ENCODE measurements around the gene PCYT1A. TPM values are rescaled to one million over a fixed set of nuclear protein-coding genes. Genes with fewer than 3 reads are reported as not detected.
A peak's percentile ranks its signal among the peaks of the same experiment; 100 is the strongest.

The PCYT1A gene
- total RNA-seq, 1 experiment from 2014 or later = 28.5 TPM

GRCh38 chr3:196287440-196288140 is at the start of gene PCYT1A (continued):
- TF ChIP-seq USF1 (CRISPR knock-in tag; IDR thresholded peaks at IDR 0.05) = peak; percentile 52; the same call in 1 of the 2 replicates
- TF ChIP-seq, protein P1, sequence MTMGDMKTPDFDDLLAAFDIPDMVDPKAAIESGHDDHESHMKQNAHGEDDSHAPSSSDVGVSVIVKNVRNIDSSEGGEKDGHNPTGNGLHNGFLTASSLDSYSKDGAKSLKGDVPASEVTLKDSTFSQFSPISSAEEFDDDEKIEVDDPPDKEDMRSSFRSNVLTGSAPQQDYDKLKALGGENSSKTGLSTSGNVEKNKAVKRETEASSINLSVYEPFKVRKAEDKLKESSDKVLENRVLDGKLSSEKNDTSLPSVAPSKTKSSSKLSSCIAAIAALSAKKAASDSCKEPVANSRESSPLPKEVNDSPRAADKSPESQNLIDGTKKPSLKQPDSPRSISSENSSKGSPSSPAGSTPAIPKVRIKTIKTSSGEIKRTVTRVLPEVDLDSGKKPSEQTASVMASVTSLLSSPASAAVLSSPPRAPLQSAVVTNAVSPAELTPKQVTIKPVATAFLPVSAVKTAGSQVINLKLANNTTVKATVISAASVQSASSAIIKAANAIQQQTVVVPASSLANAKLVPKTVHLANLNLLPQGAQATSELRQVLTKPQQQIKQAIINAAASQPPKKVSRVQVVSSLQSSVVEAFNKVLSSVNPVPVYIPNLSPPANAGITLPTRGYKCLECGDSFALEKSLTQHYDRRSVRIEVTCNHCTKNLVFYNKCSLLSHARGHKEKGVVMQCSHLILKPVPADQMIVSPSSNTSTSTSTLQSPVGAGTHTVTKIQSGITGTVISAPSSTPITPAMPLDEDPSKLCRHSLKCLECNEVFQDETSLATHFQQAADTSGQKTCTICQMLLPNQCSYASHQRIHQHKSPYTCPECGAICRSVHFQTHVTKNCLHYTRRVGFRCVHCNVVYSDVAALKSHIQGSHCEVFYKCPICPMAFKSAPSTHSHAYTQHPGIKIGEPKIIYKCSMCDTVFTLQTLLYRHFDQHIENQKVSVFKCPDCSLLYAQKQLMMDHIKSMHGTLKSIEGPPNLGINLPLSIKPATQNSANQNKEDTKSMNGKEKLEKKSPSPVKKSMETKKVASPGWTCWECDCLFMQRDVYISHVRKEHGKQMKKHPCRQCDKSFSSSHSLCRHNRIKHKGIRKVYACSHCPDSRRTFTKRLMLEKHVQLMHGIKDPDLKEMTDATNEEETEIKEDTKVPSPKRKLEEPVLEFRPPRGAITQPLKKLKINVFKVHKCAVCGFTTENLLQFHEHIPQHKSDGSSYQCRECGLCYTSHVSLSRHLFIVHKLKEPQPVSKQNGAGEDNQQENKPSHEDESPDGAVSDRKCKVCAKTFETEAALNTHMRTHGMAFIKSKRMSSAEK (CRISPR knock-in tag; IDR thresholded peaks at IDR 0.05; ENCODE audit: borderline replicate concordance) = no peak
- TF ChIP-seq ZNF138 (CRISPR knock-in tag; conservative IDR thresholded peaks at IDR 0.05) = no peak
- TF ChIP-seq, protein P2, sequence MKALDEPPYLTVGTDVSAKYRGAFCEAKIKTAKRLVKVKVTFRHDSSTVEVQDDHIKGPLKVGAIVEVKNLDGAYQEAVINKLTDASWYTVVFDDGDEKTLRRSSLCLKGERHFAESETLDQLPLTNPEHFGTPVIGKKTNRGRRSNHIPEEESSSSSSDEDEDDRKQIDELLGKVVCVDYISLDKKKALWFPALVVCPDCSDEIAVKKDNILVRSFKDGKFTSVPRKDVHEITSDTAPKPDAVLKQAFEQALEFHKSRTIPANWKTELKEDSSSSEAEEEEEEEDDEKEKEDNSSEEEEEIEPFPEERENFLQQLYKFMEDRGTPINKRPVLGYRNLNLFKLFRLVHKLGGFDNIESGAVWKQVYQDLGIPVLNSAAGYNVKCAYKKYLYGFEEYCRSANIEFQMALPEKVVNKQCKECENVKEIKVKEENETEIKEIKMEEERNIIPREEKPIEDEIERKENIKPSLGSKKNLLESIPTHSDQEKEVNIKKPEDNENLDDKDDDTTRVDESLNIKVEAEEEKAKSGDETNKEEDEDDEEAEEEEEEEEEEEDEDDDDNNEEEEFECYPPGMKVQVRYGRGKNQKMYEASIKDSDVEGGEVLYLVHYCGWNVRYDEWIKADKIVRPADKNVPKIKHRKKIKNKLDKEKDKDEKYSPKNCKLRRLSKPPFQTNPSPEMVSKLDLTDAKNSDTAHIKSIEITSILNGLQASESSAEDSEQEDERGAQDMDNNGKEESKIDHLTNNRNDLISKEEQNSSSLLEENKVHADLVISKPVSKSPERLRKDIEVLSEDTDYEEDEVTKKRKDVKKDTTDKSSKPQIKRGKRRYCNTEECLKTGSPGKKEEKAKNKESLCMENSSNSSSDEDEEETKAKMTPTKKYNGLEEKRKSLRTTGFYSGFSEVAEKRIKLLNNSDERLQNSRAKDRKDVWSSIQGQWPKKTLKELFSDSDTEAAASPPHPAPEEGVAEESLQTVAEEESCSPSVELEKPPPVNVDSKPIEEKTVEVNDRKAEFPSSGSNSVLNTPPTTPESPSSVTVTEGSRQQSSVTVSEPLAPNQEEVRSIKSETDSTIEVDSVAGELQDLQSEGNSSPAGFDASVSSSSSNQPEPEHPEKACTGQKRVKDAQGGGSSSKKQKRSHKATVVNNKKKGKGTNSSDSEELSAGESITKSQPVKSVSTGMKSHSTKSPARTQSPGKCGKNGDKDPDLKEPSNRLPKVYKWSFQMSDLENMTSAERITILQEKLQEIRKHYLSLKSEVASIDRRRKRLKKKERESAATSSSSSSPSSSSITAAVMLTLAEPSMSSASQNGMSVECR (CRISPR knock-in tag; IDR thresholded peaks at IDR 0.05; ENCODE audit: borderline replicate concordance) = no peak; the same call in none of the 2 replicates
- TF ChIP-seq ZNF263 (CRISPR knock-in tag; IDR thresholded peaks at IDR 0.05; ENCODE audit: low read depth) = no peak
- peak; percentile 64; the same call in 1 of the 2 replicates for TF ChIP-seq MYBL2 (CRISPR knock-in tag; IDR thresholded peaks at IDR 0.05)
- TF ChIP-seq, protein P3, sequence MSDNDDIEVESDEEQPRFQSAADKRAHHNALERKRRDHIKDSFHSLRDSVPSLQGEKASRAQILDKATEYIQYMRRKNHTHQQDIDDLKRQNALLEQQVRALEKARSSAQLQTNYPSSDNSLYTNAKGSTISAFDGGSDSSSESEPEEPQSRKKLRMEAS (CRISPR knock-in tag; IDR thresholded peaks at IDR 0.05) = peak; percentile 51
- 0 out of 2 replicates have a peak, but pooled peaks have one; percentile 31 for TF ChIP-seq SMAD4 (CRISPR knock-in tag; IDR thresholded peaks at IDR 0.05)
- no peak for TF ChIP-seq ERG (CRISPR knock-in tag; IDR thresholded peaks at IDR 0.05)
- no peak for TF ChIP-seq ZNF396 (CRISPR knock-in tag; IDR thresholded peaks at IDR 0.05; ENCODE audit: borderline replicate concordance)
- no peak for TF ChIP-seq AR (CRISPR knock-in tag; IDR thresholded peaks at IDR 0.05)
- TF ChIP-seq, protein P4, sequence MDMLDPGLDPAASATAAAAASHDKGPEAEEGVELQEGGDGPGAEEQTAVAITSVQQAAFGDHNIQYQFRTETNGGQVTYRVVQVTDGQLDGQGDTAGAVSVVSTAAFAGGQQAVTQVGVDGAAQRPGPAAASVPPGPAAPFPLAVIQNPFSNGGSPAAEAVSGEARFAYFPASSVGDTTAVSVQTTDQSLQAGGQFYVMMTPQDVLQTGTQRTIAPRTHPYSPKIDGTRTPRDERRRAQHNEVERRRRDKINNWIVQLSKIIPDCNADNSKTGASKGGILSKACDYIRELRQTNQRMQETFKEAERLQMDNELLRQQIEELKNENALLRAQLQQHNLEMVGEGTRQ (CRISPR knock-in tag; IDR thresholded peaks at IDR 0.05) = no peak
- TF ChIP-seq, protein P5, sequence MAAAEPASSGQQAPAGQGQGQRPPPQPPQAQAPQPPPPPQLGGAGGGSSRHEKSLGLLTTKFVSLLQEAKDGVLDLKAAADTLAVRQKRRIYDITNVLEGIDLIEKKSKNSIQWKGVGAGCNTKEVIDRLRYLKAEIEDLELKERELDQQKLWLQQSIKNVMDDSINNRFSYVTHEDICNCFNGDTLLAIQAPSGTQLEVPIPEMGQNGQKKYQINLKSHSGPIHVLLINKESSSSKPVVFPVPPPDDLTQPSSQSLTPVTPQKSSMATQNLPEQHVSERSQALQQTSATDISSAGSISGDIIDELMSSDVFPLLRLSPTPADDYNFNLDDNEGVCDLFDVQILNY (CRISPR knock-in tag; IDR thresholded peaks at IDR 0.05) = peak; percentile 68; the same call in 1 of the 2 replicates
- TF ChIP-seq ATF2 (CRISPR knock-in tag; IDR thresholded peaks at IDR 0.05; ENCODE audit: borderline replicate concordance, low read depth) = no peak
- TF ChIP-seq ATF3 (CRISPR knock-in tag; conservative IDR thresholded peaks at IDR 0.05) = no peak
- no peak for TF ChIP-seq RORB (CRISPR knock-in tag; IDR thresholded peaks at IDR 0.05)
